Embryonic facial prominence (tissue), 1 donor: ENCODE results near the gene AHRR.
"Not testable (repeated sequence)": the region's sequence is repeated elsewhere in the genome, so short reads cannot be mapped to it uniquely, and the experiment has no call there.

ENCODE experiments used
- DNase-seq: peaks from one replicate; pipeline ENCODE4 v3.0.0-alpha.2; 2016; ENCODE audit errors: extremely low spot score

The AHRR gene

DNA sequence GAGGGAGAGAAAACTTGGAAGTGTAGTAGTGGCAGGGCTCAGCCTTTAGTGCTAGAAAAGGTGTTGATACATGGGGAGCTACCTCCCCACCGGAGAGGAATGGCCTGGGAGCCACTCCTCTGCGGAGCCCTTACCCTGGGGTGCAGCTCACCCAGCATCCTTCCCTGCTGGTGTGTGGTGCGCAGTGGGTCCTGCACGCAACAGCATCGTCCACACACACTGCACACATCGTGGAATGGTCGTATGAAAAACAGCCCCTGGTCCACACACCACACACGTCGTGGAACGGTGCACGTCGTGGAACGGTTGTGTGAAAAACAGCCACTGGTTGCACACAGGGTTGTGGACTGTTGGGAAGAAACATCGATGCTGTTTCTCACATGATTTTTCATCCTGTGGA lies 16.1 kb upstream of the AHRR start:
- DNase-seq: no peak

DNA sequence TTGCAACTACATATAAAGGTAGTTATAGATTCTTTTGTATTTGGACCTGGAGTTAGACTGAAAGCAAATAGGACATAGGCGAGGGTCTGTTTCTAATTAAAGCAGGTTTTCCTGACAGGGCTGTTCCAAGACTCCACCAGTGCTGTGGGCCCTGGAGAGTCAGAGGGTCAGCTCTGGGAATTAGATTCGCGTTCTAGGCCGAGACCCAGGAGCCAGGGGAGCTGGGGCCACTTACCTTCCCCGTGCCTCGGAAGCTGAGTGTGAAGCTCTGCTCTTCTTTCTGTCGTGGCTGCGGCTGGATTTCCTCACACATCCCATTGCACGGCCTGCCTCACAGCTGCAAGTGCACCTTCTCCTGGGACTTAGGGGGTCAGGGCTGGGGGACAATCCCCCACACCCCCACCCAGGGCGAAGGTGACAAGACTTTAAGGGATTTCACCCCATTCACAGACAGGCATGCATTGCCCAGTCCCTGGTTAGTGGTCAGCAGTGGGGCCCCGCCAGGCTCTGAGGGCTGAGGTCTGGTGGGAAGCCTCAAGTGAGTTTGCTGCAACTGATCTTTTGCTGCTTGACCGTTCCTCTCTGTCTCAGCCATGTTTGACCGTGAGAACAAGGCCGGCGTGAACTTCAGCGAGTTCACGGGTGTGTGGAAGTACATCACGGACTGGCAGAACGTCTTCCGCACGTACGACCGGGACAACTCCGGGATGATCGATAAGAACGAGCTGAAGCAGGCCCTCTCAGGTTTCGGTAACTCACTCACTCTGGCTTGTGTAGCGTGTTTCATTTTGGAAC lies 15.3 kb upstream of the AHRR start:
- no peak for DNase-seq

DNA sequence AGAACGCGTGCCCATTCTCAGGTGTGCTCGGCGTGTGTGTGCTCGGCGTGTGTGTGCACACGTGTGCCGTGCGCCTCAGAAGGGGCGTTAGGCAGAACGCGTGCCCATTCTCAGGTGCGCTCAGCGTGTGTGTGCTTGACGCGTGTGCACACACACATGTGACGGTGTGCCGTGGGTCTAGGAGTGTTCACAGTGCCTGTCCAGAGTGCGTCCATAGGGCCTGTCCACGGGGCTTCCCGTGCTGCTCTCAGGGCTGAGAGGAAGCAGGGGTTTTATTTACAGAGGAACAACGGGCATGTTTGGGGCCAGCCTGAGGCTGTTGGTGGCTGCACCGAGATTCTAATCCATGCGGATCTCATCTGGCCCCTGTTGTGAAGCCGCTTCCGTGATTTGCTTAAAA lies 14.2 kb upstream of the AHRR start:
- DNase-seq: no peak

DNA sequence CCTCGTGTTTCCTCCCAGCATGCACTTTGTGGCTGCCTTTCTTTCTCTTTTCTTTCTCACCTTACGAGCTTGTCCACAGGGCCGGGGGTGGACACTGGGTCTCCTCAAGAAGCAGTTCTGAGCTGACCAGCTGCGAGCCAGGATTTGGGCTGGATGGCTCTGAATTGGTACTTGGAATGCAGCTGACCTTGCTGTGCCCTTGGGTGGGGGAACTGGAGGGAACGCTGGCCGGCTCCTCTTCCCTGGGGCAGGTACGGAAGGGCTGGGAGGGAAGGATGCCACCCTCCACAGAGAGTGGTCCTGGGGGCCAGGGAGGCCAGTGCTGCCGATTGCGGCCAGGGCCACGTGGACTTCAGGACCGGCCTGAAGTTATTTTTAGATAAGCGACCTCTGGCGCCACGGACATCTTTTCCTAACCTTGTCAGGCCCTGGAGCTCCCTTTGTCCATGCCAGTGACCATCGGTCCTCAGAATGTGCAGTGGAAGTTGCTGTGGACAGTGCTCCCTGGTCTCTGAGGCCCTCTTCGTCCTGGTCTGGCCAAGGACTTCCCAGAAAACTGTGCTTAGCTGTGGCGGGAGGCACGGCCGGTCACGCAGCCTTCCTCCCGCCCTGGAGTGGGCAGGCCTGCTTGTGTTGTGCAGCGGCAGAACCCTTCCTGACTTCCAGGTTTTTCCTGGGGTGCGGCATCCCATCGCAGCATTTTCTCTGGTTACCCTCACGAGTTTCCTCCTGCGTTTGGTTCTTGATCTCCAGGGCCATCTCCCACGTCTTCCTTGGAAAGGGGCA lies 13.5 kb upstream of the AHRR start:
- no peak for DNase-seq

DNA sequence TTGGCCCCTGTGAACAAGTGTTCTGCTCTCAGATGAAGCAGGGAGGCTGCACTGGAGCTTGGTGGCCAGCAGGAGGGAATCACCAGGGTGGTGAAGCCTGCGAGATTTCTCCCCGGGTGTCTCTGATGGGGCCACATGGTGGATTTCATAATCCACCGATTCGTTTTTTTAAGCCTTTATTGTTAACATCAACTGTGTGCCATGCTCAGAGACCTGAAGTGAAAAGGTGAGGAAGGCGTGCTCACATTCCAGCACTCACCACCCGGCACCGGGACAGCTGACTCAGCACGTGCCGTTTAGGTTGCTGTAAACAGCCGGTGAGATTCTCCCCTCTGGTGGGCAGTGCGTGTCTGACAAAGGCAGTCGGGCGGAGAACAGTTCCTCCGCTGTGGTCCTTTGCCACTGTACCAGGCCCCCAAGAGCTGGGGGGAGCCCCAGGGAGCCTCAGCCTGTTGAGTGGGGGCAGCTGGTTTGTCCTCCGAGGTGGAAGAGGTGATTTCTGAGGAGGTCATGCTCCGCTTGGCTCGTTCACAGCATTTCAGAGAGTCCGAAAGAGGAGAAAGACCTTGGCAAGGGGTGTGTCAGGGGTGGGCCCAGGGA lies 12.7 kb upstream of the AHRR start:
- DNase-seq: no peak

DNA sequence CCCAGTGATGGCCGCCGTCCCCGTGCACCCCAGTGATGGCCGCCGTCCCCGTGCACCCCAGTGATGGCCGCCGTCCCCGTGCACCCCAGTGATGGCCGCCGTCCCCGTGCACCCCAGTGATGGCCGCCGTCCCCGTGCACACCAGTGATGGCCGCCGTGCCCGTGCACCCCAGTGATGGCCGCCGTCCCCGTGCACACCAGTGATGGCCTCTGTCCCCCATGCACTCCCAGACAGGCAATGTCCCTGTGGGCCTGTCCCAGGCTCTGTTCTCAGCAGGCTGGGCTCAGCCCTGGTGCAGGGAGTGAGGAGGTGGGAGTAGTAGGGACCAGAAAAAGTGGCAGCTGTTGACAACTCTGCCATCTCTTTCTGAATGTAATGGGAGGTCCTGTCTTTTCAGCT lies 11.7 kb upstream of the AHRR start:
- DNase-seq: not testable (repeated sequence)

DNA sequence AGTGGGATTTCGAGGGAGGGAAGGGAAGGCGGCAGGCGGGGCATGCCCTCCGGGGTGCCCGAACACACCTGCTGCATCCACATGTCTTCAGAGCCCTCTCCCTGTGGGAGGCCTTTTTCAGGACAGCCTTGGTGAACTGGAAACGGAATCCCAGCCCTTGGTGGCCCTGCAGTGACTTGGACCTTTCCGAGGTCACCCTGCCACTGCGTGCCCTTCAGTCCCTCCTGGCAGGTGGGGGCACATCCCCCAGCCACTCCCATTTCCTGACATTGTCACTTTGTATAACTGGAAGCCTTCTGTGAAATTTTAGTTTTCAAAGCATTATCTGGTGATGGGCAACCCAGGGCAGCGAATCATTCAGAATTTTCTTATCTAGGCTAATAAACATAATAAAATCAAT lies 11.0 kb upstream of the AHRR start:
- no peak for DNase-seq

DNA sequence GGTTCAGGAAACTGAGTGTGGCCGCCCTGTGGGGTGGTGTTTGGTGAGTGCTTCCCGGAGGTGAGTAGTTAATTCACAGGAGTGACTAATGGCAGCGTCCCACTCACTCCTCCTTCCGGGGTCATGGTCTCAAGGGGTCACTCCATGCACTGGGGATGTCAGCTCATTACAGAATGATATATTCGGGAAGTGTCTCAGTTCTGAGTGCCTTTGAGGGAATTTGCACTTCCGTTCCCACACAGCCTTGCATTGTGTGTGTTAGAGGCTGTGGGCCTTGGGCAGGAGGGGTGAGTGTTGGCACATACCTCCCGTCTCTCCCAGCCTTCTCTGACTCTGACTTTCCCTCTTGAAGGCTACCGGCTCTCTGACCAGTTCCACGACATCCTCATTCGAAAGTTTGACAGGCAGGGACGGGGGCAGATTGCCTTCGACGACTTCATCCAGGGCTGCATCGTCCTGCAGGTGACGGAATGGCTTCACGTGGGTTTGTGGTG lies 10.5 kb upstream of the AHRR start:
- no peak for DNase-seq

DNA sequence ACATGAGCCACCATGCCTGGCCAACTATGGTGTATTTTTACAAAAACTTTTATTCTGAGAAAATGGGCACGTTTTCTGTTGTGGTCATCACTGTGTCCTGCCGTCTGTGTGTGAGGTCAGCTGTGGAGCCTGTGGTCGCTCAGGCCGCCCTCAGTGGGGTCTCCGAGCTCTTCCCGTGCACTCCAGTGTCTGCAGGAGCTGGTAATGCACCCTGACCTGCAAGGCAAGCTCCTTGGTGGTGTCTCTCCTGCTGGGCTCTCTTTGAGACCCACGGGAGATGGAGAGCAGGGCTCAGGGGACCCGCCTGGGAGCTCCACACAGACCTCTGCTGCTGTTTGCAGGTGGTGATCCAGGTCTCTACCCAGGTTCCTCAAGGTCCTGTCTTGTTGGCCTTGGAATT lies 9.6 kb upstream of the AHRR start:
- DNase-seq: no peak

DNA sequence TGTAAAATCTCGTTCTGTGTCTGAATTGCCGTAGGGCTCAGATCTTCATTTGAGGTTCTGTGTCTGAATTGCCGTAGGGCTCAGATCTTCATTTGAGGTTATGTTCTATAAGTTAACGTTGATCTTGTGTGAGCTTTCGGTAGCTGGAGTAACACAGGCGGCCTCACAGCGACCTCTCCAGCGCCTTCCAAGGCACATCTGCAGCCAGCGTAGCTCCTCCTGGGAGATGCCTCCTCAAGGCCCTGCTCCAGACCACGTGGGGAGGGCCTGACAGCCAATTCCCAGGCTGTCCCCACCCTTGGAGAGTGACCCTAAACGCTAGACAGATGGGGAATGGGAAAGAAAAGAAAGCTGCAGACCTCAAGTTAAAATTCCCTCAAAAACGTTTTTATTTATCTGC lies 8.7 kb upstream of the AHRR start:
- no peak for DNase-seq

DNA sequence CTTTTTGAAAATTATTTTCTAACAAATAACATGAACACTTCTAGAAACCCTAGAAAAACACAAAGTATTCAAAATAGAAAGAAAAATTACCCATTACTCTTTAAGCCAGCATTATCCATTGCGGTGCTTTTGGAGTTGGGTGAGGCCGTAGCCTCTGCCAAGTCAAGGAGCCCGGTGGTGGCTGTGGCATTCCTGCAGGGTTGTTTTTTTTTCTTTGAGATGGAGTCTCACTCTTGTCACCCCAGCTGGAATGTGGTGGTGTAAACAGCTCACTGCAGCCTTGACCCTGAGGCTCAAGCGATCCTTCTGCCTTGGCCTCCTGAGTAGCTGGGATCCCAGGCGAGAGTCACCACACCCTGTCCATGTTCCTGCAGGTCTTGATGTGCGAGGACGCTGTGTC lies 8.2 kb upstream of the AHRR start:
- DNase-seq: no peak

DNA sequence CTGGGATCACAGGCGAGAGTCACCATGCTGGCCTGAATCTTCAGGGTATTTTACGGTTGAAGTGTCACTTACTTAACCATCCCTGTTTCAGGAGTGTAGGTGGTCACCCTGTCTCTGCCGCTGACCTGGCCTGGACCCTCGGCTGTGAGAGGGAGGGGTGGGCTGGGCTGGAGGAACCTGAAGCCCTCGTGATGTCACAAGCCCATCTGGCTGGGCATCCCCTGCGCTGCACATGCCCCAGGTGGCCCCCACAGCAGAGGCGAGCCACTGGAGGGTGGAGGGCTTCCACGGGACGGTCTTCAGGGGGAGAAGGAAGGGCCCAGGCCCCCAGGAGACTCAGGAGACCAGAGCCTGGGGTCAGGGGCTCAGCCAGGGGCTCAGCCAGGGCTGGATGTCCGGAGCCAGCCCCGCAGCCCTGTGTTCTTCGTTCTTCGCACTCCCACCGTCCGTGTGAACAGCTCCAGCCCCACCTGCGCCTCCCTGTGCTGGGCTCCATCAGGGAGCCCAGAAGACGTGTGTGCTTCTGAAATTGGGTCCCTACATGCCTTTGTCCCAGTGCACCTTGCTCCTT lies 7.6 kb upstream of the AHRR start:
- DNase-seq: no peak

DNA sequence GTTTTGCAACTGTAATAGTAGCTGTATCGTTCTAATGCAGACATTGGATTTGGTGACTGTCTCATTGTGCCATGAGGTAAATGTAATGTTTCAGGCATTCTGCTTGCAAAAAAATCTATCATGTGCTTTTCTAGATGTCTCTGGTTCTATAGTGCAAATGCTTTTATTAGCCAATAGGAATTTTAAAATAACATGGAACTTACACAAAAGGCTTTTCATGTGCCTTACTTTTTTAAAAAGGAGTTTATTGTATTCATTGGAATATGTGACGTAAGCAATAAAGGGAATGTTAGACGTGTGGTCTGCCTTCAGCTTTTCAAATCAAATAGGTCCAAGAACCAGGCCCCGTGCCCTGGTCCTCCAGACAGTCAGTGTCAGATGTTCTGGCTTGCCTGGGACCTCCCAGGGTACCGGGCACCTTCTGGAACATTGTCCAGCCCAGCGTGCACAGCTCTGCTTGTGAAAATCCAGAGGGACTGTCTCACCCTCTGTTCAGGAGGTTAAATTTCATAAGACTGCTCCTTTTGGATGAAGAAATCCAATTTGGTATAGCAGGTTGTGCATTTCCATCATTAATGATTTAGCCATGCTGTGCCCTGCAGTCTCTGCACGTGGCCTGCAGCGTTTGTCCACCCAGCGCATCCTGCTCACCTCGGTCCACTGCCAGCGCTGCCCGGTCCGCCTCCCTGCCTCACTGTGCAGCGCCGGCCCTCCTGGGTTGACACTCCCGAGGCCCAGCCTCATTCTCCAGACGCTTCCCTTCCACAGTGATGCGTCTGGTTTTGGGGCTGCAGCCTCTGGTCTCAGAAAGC lies 6.6 kb upstream of the AHRR start:
- no peak for DNase-seq

DNA sequence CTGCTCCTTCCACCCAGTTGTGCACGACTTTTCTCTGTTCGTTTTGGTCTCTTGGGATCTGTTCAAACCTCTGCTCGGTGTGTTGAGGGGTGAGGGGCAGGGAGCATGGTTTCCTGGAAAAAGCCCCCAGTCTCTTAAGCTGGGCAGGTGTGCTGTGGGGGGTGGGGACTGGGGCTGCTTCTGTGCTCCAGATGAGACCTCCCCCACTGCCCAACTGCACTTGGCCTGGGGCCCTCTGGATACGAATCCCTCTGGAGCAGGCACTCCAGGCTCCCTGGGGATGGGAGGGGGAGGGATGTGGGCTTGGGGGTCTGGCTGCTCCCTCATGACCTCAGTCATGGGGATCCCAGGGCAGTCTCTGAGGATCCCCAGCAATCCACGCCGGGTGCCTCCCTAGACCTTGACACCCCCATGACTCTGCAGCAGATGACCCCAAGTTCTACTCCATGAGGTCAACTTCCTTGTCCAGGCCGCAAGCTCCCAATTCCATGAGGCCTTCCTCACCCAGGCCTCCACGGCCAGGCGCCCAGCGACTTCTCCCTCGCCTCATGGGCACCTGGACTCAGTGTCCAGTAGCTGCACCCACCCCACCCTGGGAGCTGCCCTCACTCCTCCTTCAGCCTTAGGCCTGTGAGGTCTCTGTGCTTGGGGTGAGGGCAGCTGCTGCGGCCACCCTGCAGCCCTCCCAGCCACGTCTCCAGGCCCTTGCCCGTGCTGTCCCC lies 5.9 kb upstream of the AHRR start:
- no peak for DNase-seq

DNA sequence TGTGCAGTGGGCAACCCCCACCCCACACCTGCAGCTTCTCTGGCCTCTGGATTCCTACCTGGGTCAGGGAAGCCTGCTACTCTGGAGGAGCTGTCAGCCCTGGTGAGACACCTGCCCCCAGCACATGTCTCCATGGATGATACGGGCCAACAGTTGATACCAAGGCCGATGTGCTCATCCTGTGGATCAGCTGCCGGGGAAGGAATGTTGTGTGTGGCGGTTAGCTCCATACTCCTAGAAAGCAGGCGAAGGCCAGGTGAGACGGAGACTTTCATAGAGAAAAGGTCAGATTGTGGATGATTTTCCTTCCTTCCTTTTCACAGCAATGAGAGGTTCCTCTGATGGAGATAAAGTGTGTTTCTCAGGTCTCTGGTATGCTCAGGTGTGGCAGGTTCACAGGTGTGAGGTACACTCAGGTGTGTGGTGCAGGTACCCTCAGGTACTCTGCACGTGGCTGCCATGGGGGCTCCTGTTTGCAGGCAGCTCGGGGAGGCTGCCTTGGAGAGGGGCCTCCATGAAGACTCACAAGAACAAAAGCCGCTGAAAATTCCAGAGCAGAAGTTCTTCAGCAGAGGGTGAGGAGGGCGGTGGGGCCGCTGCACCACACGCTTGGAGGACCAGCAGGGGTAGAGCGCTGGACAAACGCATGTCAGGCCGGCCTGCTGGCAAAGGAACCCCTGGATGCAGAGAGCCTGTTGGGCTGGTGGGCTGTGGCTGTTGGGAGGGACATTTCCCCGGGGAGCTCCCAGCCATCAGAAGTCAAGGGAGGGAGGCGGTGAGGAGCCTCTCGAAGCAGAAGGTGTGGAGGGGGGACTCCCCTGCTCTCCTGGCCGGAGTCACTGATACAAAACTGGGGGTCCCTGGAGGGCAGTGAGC lies 5.1 kb upstream of the AHRR start:
- DNase-seq: no peak

DNA sequence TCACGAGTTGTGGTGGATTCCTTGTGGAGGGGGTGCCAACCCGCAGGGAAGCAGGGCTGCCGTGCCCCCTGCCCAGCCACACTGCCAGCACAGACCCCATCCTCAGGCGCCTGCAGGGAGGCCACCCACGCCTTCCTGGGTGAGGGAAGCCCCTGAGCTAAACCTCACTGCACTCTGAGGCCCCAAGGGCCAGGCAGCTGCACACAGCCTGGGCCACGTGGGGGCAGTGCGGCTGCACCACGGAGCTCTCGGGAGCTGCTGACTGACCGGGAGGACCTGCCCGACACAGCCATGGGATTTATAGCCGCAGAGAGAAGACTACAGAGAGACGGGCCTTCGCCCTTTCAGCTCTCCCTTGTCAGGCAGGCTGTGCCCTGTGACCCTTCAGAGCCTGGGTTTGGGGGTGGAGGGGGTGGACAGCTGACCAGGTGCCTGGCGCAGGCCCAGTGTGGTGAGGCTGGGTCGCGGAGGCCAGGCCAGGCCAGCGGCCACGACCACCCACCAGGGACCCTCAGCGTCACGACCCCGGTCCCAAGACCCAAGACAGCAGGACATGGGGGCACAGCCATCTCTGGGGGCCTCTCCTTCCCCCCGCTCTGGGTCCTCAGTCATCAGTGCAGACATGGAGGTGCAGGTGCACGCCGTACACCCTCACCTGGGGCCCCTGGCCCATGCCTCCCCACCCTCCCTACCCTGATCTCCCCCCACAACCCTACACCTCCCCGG lies 4.3 kb upstream of the AHRR start:
- DNase-seq: no peak

DNA sequence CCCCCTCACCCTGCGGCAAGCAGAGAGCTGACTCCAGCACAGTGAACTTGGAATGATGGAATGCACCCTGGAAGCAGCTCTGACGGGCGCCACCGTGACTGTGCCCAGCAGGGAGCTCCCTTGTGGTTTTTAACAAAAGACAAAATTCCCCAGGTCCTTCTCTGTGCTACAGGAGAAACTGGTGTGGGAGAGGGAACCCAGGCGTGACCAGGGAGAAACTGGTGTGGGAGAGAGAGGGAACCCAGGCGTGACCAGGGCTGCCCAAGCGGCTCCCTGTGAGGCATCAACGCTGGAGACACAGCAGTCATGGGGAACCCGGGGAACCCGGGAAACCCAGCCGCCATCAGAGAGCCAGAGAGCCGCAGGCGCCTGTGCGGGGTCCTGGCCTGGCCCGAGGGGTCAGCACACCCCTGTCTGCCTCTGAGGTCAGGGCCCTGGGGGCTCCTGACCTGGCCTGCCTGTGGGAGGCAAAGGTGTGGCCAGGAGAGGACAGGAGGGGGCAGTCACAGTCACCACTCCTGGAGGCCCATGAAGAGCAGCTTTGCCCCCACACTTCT lies 3.1 kb upstream of the AHRR start:
- no peak for DNase-seq

DNA sequence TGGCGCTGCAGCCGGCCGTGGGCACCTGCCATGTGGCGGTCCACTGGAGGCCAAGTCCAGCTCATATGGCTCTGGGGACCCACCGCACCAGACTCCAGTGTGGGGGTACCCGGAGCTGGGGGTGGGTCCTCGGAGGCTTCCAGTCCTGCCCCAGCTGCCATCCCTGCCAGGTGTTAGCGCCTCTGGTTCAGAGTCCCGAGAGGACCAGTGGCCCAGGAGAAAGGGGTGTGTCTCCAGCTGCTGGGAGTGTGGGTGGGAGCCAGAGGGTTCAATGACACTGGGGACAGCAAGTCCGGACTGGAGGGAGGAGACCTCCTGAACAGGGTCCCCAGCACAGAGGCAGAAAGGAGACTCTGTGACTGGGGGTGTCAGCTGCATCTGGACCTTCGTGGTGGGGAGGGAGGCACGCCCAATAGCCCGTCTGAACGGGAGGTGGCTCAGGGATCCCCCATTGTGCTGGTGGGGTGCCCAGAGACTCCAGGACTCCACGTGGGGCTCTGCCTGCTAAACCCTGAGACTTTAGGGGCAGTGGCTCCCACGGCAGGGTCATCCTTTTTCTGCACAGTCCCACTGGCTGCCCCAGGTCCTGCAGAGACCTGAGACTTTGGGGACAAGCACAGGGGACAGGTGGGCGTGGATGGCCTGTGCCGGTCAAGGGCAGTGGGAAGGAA lies 2.4 kb upstream of the AHRR start:
- no peak for DNase-seq
